Measurements from ENCODE around the gene PPIL4.
A peak's percentile ranks its signal among the peaks of the same experiment; 100 is the strongest.

DNA sequence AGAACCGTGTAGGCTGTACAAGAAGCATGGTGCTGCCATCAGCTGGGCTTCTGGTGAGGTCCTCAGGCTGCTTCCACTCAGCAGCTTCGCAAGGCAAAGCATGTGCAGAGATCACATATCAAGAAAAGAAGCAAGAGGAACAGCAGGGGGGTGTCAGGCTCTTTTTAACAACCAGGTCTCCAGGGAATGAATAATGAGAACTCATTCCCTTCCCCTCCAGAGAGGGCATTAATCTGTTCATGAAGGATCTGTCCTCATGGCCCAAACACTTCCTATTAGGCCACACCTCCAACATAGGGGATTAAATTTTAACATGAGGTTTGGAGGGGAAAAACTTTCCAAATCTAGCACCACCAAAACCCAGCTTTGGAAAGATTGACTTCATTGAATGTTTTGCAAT is 40.3 kb upstream of the PPIL4 start:
- TF ChIP-seq, protein P1, sequence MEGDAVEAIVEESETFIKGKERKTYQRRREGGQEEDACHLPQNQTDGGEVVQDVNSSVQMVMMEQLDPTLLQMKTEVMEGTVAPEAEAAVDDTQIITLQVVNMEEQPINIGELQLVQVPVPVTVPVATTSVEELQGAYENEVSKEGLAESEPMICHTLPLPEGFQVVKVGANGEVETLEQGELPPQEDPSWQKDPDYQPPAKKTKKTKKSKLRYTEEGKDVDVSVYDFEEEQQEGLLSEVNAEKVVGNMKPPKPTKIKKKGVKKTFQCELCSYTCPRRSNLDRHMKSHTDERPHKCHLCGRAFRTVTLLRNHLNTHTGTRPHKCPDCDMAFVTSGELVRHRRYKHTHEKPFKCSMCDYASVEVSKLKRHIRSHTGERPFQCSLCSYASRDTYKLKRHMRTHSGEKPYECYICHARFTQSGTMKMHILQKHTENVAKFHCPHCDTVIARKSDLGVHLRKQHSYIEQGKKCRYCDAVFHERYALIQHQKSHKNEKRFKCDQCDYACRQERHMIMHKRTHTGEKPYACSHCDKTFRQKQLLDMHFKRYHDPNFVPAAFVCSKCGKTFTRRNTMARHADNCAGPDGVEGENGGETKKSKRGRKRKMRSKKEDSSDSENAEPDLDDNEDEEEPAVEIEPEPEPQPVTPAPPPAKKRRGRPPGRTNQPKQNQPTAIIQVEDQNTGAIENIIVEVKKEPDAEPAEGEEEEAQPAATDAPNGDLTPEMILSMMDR (conservative IDR thresholded peaks at IDR 0.05; ENCODE audit: low read depth in 2 of 2) = 0 out of 4 replicates have a peak, but pooled peaks of 1 of the 2 experiments have one; percentile 0
- TF ChIP-seq, protein P2, sequence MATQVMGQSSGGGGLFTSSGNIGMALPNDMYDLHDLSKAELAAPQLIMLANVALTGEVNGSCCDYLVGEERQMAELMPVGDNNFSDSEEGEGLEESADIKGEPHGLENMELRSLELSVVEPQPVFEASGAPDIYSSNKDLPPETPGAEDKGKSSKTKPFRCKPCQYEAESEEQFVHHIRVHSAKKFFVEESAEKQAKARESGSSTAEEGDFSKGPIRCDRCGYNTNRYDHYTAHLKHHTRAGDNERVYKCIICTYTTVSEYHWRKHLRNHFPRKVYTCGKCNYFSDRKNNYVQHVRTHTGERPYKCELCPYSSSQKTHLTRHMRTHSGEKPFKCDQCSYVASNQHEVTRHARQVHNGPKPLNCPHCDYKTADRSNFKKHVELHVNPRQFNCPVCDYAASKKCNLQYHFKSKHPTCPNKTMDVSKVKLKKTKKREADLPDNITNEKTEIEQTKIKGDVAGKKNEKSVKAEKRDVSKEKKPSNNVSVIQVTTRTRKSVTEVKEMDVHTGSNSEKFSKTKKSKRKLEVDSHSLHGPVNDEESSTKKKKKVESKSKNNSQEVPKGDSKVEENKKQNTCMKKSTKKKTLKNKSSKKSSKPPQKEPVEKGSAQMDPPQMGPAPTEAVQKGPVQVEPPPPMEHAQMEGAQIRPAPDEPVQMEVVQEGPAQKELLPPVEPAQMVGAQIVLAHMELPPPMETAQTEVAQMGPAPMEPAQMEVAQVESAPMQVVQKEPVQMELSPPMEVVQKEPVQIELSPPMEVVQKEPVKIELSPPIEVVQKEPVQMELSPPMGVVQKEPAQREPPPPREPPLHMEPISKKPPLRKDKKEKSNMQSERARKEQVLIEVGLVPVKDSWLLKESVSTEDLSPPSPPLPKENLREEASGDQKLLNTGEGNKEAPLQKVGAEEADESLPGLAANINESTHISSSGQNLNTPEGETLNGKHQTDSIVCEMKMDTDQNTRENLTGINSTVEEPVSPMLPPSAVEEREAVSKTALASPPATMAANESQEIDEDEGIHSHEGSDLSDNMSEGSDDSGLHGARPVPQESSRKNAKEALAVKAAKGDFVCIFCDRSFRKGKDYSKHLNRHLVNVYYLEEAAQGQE (IDR thresholded peaks at IDR 0.05; ENCODE audit: unreplicated experiment) = no peak
- TF ChIP-seq CREB1 (CRISPR knock-in tag; IDR thresholded peaks at IDR 0.05; ENCODE audit: low read depth) = no peak
- TF ChIP-seq POLR2AphosphoS5 (IDR thresholded peaks at IDR 0.05; ENCODE audit: low read depth) = no peak
- TF ChIP-seq EZH2 (IDR thresholded peaks at IDR 0.05; ENCODE audit: low read depth, unreplicated experiment) = no peak
- TF ChIP-seq, protein P3, sequence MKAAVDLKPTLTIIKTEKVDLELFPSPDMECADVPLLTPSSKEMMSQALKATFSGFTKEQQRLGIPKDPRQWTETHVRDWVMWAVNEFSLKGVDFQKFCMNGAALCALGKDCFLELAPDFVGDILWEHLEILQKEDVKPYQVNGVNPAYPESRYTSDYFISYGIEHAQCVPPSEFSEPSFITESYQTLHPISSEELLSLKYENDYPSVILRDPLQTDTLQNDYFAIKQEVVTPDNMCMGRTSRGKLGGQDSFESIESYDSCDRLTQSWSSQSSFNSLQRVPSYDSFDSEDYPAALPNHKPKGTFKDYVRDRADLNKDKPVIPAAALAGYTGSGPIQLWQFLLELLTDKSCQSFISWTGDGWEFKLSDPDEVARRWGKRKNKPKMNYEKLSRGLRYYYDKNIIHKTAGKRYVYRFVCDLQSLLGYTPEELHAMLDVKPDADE (IDR thresholded peaks at IDR 0.05) = no peak

Data from GM23338 (cell line).